Activated CD4-positive, alpha-beta T cell treated with anti-CD3 and anti-CD28 coated beads, Interleukin-2, amount 50 U/mL, for 4 hours (primary cell): ENCODE measurements around the gene PPFIA1.
"Not testable (repeated sequence)": the region's sequence is repeated elsewhere in the genome, so short reads cannot be mapped to it uniquely, and the experiment has no call there.

Source experiments
- DNase-seq, 2 experiments: peaks; one replicate each; pipeline ENCODE4 v3.0.0-alpha.2; 2020

The PPFIA1 gene

DNA sequence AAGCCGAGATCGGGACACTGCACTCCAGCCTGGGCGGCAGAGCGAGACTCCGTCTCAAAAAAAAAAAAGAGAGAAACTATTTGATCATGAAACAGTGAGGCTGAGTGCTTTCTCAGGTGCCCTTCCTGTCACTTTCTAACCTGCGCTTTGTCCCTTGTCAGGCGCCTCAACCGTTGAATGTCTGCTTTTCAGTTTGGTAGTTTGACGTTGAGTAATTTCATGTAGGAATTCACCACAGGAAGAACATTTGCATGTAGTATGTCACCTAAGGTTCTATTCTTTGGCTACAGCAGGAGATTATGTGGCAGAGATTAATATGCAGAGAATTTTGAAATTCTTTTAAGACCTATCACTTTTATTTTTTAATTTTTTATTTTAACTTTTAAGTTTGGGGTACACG lies 57.2 kb downstream of the PPFIA1 start:
- DNase-seq: no peak

DNA sequence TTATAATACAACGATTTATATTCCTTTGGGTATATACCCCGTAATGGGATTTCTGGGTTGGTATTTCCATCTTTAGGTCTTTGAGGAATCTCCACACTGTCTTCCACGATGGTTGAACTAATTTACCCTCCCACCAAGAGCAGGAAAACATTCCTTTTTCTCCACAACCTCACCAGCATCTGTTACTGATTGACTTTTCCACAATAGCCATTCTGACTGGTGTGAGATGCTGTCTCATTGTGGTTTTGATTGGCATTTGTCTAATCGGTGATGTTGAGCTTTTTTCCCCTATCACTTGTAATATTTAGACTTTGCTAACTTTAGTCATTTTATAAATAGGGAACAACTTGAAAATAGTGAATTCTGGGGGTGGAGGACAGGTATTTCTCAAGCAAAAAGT lies 58.1 kb downstream of the PPFIA1 start:
- no peak for DNase-seq

DNA sequence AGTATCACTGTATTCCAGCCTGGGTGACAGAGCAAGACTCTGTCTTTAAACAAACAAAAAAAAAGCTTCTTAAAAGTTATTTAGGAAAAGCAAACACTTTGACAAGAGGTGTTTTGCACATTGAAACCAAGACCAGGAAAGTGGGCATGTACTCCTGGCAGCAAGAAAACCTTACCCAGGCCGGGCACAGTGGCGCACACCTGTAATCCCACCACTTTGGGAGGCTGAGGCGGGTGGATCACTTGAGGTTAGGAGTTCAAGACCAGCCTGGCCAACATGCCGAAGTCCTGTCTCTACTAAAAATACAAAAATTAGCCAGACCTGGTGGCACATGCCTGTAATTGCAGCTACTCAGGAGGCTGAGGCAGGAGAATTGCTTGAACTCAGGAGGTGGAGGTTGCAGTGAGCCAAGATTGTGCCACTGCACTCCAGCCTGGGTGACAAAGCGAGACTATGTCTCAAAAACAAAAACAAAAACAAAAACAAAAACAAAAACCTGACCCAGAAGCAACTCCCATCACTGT lies 60.9 kb downstream of the PPFIA1 start:
- DNase-seq: not testable (repeated sequence)

DNA sequence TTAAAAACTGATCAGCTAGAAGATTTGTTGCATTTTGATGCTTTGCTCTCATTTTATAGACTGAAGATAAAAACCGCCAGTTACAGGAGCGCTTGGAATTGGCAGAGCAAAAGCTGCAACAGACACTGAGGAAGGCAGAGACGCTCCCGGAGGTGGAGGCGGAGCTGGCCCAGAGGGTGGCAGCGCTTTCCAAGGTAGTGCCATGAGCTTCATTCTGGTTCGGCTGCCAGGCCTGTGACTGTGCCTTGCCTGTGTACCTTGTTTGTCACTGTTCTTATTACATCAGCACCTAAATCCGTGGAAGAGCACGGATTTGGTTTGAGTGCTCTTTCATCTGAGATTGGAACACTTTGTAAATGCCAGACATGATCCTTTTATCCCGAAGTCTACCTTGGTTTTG lies 61.4 kb downstream of the PPFIA1 start:
- no peak for DNase-seq

DNA sequence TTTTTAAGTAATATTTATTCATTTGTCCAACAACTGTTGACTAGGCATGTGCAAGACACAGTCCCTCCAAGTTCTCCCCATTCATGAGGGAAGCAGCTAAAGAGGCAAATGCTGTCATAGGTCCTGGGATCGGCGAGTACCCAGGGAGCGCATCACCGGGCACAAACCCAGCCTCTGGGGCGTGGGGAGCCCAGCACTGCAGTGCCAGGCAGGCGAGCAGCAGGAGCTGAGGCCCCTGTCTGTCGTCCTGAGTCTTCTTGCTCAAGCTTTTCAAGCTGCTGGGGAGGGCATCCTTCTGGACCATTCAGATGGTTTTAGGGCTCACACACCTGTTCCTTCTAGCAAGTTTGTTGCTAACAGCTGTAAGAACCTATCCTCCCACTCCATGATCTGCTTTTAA lies 62.1 kb downstream of the PPFIA1 start:
- no peak for DNase-seq

DNA sequence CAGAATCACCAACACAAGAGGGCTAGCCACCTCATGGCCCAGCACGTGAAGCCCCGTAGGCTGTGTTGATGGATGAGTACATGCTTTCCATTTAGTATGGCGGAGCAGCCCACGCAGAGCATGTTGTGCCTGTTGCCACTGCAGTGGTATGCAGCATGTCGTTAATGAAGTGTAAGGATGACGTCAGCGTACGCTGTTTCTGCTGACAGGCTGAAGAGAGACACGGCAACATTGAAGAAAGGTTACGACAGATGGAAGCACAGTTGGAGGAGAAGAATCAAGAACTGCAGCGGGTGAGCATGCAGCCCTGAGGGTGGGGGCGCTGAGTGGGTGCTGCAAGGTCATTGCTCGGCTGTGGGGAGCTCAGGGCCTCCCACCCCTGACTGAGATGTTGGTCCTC lies 62.8 kb downstream of the PPFIA1 start:
- no peak for DNase-seq

DNA sequence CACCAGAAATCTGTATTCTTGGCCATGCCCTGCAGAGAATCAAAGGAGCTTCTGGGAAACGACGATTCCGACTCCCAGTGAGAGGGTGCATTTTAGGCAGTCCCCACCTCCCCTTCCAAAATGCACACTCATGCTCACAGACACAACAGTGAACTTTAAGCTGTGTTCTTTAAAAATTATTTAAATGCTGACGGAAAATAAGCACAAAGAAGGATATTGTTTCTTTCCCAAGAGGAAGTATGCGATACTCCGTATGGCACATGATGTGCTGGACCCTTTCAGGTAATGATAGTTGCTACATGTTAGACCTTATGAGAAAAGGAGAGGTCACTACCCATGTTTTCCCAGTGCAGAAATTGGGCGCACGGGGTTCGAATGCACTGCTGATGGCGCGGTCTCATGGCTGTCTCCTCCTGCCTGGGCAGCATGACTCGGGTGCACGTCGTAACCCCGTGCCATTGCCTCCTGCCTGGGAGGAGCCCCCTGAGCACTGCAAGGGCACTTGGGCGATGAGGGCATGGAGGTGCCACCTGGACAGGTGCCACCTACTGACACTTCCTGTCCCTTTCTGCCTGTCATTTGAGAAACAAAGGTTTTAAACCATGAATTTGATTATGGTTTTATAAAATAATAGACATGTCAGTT lies 64.0 kb downstream of the PPFIA1 start:
- DNase-seq: no peak

DNA sequence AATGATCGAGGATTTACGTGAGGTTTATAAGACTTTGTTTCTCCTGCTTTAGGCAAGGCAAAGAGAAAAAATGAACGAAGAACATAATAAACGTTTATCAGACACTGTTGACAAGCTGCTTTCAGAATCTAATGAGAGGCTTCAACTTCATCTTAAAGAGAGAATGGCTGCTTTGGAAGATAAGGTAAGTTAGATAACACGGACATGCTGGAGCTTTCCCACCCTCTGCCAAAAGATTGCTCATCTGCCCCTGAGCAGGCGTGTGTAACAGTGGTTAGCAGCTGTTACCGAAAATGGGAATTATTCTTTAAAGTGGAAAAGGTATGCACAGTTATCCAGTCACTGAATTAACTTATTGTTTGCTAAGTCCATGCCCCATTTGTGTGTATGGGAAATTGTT lies 65.0 kb downstream of the PPFIA1 start:
- no peak for DNase-seq

DNA sequence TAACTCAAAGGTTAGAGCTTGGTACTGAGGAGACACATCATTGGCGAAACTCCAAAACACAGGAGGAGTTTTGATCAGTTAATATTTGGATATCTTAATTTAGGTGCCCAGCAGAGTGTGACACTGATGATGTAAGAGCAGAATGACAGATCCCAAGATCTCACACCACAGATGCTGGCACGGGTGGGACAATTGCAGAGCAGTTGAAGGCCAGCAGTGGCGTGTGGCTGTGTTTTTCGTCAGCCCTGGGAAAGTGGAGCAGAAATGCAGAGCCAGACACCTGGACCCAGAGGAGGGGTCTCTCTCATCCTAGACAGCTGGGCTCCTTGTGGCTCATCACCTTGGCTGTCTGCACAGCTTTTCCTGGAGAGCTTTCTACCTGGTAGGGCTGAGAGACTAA lies 68.1 kb downstream of the PPFIA1 start:
- DNase-seq: no peak

DNA sequence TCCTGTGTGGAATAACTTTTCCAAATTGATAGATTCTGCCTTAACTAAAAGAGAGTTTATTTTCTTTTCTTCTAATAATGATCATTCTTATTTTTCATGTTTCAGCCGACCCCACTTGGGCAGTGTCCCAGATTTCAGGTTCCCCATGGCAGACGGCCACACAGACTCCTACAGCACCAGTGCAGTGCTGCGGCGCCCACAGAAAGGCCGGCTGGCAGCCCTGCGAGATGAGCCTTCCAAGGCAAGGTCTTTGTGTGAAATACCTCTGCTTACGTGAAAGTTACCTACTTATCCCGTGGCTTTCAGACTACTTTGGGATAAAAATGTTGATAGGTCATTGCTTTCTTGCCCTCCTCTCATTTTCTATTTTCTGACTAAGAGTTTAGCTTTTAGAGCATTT lies 68.6 kb downstream of the PPFIA1 start:
- DNase-seq: no peak

DNA sequence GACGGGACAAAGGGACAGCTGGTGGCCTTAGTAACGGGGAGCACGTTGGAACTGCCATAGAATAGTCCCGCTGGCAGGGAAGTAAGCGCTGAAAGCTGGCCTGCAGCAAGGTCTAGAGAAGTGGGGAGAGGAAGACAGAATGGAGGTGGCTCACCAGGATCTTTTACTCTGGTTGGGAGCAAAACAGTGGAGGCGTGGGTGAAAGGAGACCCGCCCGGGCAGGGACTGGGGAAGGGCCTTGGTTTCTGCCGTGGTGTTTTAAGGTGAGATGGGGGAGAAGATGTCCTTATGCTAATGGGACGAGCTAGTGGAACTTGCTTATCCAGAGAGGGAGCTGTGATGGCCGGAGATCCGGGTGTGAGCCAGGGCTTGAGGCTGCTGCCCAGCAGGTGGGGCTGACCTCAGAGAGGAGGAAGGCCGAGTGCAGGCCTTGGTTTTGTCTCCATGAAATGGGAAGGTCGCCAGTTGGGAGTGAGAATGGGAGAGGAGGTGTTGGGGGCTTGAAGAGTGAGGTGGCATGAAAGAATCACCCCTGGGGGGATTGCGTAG lies 71.5 kb downstream of the PPFIA1 start:
- no peak for DNase-seq

DNA sequence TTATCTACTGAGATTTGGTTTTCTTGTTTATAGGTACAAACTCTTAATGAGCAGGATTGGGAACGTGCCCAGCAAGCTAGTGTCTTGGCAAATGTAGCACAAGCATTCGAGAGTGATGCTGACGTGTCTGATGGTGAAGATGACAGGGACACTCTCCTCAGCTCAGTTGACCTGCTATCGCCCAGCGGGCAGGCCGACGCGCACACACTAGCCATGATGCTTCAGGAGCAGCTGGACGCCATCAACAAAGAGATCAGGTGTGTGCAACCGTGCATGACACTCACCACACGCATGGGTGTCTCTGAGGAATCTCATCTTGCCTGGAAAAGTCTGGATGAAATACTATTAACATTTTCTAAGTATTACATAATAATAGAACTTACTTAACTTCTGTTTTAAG lies 73.1 kb downstream of the PPFIA1 start:
- DNase-seq: no peak

DNA sequence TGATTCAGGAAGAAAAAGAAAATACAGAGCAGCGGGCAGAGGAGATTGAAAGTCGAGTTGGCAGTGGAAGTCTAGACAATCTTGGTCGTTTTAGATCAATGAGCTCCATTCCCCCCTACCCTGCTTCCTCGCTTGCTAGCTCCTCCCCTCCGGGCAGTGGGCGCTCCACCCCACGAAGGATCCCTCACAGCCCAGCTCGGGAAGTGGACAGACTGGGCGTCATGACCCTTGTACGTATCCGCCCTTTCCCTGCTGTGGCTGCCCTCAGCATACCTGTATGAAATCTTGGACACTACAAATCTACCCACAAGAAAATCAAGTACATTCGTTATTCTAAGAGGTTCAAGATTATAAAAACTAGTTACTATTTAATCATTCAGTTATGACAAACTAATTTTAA lies 77.7 kb downstream of the PPFIA1 start:
- no peak for DNase-seq

DNA sequence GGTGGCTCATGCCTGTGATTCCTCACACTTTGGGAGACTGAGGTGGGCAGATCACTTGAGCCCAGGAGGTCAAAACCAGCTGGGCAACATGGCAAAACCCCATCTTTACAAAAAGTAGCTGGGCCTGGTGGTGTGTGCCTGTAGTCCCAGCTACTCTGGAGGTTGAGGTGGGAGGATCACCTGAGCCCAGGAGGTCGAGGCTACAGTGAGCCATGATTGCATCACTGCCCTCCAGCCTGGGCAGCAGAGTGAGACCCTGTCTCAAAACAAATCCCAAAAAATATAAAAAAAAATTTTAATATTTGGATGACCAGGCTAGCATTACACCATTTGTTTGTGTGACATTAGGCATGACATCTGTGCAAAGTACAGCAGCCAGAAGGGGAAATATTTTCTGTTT lies 78.1 kb downstream of the PPFIA1 start:
- DNase-seq: no peak

DNA sequence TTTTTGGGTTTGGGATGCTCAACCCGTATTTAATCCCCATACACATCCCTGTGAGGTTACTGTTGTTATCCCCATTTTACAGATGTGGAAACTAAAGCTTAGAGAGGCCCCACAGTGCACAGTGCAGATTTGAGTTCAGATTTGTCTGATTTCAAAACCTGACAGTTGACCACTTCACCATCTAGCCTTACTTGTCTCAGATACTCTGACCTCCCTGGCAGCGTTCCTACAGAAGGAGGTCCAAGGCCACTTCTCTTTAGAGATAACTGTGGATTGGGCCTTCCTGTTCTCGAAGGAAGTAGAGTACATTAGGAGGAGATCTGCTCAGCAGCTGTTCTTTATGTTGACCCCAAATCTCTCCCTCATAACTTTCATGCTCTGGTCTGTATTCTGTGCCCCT lies 81.2 kb downstream of the PPFIA1 start:
- no peak for DNase-seq

DNA sequence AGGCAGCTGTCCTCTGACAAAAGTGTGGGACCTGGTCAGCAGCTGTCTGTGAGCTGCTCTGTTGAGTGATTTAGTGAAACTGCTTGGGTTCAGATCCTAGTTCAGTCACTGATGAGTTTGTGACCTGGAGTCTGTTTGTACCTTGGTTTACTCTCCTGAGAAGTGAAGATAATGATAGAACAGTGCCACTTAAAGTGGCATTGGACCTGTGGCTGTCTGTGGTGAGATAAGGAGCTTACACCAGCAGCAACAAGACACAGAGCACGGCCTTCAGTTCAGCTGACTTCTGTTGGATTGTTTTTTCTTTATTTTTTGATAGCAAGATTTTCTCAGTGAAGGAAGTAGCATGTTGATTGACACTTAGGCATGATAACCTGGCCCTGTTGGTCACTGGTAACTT lies 81.6 kb downstream of the PPFIA1 start:
- DNase-seq: no peak

DNA sequence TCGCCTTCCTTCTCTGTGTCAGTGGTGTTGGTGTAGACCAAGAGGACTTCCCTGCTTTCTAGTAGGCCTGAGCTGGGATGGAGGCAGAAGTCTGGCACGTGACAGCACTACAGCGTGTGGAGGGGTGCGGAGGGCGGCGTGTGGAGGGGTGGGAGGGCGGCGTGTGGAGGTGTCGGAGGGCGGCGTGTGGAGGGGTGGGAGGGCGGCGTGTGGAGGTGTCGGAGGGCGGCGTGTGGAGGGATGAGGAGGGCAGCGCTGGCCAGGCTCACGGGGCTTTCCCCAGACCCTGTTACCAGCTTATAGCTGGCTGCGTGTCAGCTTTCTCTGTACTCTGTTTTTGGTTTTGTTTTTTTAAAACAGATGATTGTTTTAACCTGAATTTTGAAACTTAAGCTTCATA lies 82.1 kb downstream of the PPFIA1 start:
- no peak for DNase-seq

DNA sequence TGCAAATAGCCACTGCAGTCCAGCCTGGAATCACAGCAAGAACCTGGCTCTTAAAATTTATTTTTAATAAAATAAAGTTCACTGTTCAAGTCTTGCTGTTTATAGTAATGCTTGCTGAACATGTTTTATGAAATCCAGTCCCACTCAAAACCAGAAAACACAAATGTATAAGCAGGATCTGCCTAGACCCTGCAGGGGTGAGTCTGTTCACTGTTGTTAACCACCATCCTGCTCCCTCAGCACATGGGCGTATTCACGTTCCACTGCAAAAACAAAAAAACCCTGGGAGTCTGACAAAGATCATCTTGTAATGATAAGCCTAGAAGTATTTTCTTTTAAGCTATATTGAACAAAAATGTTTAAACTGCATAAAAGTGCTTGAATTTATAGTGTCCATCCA lies 82.8 kb downstream of the PPFIA1 start:
- DNase-seq: no peak

DNA sequence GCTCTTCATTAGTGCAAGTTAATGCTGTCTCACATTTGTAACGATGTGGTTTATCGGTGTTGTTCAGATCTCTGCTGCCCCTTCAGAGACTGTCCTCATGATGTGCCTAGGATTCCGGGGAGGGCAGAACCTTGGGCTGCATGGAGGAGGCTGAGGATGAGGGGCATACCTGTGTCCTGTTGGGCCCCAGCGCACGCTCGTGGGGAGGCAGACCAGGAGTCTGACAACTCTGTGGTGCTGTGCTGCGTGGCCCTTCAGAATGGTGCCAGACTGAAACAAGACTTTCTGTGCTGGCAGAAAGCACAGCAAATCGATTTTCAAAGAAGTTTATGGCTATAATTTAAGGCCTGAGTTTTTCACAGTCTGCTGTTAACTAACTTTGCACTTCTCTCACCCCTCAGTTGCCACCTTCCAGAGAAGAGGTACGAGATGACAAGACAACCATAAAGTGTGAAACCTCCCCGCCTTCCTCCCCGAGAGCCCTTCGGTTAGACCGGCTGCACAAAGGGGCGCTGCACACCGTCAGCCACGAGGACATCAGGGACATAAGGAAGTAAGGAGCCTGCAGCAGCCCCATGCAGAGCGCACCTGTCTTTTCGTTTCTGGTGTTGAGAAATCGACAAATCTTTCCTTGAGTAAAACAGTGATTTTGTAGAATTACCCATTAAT lies 83.5 kb downstream of the PPFIA1 start:
- no peak for DNase-seq

DNA sequence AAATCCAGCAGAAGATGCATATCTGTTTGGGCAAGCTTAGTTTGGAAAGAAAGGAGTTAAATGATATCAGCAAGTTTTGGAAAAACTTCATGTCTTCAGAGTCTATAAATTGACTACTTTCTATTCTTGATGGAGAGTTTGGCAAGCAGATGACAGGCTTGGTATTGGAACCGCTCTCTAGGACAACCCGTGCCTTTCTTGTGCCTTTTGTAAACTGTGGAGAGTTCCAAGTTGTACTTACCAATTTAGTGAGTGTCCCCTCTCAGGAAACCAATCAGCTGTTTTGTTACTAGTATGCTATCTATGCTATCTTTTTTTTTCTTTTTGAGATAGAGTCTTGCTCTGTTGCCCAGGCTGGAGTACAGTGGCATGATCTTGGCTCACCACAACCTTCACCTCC lies 84.1 kb downstream of the PPFIA1 start:
- no peak for DNase-seq

DNA sequence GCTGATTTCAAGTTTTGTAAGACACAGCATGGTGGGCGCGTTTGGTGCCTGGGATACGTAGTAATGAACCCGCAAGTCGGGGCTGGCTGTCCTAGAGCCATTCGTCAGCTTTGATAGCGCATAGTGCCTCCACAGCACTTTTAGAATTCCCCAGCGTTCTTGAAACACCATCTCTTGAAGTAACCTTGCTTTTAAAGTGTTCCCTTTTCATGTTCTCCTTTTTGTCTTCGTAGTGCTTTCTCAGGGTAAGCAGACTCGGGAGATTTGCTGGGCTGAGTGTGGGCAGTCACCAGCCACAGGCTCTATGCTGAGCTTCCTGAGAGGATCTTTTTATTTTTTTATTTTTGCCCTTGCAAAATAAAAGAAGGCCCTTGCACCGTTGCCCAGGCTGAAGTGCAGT lies 88.3 kb downstream of the PPFIA1 start:
- DNase-seq: no peak

DNA sequence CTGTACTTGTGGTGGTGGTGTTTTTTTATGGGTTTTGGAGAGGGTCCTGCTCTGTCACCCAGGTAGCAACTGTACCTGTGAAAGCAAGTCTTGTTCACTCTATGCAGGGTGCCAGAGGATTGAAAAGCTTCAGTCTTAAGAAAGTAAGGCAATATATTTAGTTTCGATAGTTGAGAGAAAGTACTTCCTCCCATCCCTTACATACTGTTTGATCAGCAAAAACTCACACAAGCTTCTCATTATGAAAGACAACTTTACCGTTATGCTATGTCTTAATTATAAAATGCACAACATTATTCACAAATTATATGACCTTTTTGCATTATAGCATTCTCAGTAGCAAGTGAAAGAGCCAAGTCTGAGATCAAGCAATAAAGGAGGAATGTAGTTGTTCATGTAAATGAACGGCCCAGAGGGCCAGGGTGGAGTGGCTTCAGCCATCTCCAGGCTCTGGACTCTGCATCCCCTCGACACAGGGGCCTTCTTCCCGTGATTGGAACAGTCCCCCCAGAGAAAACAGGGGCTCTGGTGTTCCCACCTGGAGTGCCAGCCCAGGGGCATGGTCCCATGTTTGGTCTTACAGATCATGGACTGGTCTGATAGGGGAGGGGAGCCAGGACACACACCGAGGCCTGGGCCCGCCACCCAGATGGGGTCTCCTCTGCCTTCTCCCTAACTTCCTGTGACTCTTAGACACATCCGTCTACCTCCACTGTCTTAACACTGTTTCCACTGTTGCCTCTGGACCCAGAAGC lies 89.1 kb downstream of the PPFIA1 start:
- DNase-seq: no peak

DNA sequence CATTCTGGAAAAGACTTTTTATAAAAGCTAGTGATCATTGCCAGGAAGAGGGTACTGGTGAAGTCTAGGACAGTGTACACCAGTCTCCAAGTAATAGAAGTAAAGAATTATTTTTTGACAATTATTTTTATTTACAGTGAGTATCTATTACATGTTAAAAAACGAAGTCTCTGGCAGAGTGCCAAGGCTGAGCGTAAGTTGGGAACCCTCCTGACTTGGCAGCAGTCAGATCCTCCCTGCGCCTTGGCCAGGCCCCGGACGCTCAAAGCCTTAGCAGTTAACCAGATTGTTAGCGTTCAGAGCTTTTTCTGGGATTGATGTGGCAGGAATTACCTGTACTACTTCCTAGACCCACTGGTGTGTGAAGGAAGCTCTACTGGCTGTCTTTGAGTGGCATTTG lies 89.7 kb downstream of the PPFIA1 start:
- no peak for DNase-seq

DNA sequence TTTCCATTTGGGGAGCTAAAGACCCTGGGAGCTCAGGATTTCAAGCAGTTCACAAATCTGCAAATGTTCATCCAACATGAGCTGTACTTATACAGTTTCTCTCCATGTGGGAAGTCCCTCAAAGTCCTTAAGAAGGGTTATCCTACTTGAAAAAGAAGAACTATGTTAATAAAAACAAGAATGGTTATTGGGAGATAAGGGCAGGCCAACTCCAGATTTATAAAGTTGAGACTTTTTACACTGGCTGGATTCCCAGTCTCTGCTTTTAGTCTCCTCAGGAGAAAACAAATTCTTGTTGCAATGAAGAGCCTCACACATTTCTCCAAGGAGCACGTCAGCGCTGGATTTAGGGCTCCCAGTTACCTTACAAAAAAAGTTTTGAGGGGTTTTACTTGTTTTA lies 93.7 kb downstream of the PPFIA1 start:
- DNase-seq: no peak
